Suprapubic skin (tissue), 4 donors: ENCODE measurements around the gene ACVR2A.

Experiments
- CTCF ChIP-seq, 2 donors: fragments of 200-600 bp in 1 of 2; fragments of 450-650 bp in 1 of 2; sonication (generic) in 1 of 2; IDR thresholded peaks; one replicate each; pipeline ENCODE4 v1.5.1; 2016 to 2019; ENCODE audit warnings: antibody characterized with exemption in 2 of 2, mild to moderate bottlenecking in 1 of 2, moderate library complexity in 1 of 2
- EP300 ChIP-seq: sonication (generic); formaldehyde crosslinking; IDR thresholded peaks from one replicate; pipeline ENCODE4 v1.6.1; 2017; ENCODE audit warnings: antibody characterized with exemption
- POLR2A ChIP-seq, 2 donors: fragments of 450-650 bp; IDR thresholded peaks; one replicate each; pipeline ENCODE4 v1.6.1; 2017; ENCODE audit warnings: antibody characterized with exemption in 2 of 2, mild to moderate bottlenecking in 2 of 2, moderate library complexity in 2 of 2
- POLR2AphosphoS5 ChIP-seq, 3 donors: sonication (generic); formaldehyde crosslinking; IDR thresholded peaks; one replicate each; pipeline ENCODE4 v1.6.1; 2017; ENCODE audit warnings: antibody characterized with exemption in 3 of 3

- TF ChIP-seq CTCF (IDR thresholded peaks at IDR 0.05) = no peak
- TF ChIP-seq POLR2A (IDR thresholded peaks at IDR 0.05) = no peak
- TF ChIP-seq POLR2AphosphoS5 (IDR thresholded peaks at IDR 0.05) = no peak
- TF ChIP-seq EP300 = no peak
Measured at GRCh38 chr2:147800316-147800715, 44.5 kb upstream of the ACVR2A start.
